ENCODE measurements around the gene NOXO1. TPM values are rescaled to one million over a fixed set of nuclear protein-coding genes. Genes with fewer than 3 reads are reported as not detected.

The NOXO1 gene
- total RNA-seq, 1 experiment from 2014 or later = 1.7 TPM

DNA sequence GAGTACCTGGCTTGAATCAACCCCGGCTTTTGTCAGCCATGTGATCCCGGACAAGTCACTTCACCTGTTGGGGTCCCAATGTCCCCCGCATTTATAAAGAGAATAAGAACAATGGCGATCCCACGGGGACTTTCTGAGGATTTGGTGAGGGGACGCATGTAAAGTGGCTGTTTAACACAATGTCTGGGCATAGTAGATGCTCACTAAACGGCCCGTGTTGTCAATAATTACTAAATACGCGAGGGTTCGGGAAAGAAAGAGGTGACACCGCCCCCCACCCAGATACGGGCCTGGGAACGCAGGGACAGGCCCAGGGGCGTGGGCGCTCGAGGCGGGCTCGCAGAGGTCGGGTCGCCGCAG lies 10.3 kb upstream of the NOXO1 start:
- Histone ChIP-seq H3K27me3 (ENCODE audit: insufficient read depth, low read length) (peaks cover 15% of the 10 kb centered on the region; the same call in 1 of the 2 replicates), H3K79me1 (ENCODE audit: insufficient read depth, low read depth, low read length, poor library complexity, severe bottlenecking) (no peaks in the 10 kb centered on the region), H2AFZ (ENCODE audit: low read length) (no peak overlapping the region), H2BK5ac (ENCODE audit: insufficient read length, low read length) (no peak overlapping the region), H3K9ac (ENCODE audit: extremely low read depth, insufficient read length, low read length) (no peak overlapping the region), H3K9me3 (ENCODE audit: control insufficient read depth, low read depth, low read length) (no peaks in the 10 kb centered on the region), H4K5ac (ENCODE audit: insufficient read length, low read depth, low read length) (no peak overlapping the region), H2BK15ac (ENCODE audit: low read depth, low read length) (no peak overlapping the region; the same call in 1 of the 2 replicates), H3K4me1 (ENCODE audit: insufficient read depth, low read length) (no peaks in the 10 kb centered on the region; the same call in 1 of the 2 replicates), H2BK120ac (ENCODE audit: low read depth, low read length, poor library complexity, severe bottlenecking) (no peak overlapping the region), H3K56ac (ENCODE audit: insufficient read length, low read depth, low read length) (no peak overlapping the region), H3K23ac (ENCODE audit: insufficient read length, low read depth, low read length) (no peak overlapping the region), H3K18ac (ENCODE audit: insufficient read length, low read depth, low read length) (peak overlapping the region; percentile 58), H3K27ac (ENCODE audit: insufficient read length, low read depth, low read length) (no peak overlapping the region), H2BK20ac (ENCODE audit: low read depth, low read length, poor library complexity, severe bottlenecking) (no peak overlapping the region), H4K91ac (ENCODE audit: insufficient read length, low read depth, low read length) (no peak overlapping the region), H3K4me2 (ENCODE audit: insufficient read depth, insufficient read length, low read length) (peak overlapping the region; percentile 53), H4K8ac (replicated peaks; ENCODE audit: insufficient read length, low read depth, low read length) (no peak overlapping the region), H3K79me2 (ENCODE audit: insufficient read depth, low read length) (no peaks in the 10 kb centered on the region), H2AK5ac (ENCODE audit: insufficient read length, low read length) (no peak overlapping the region), H3K14ac (ENCODE audit: insufficient read depth, low read length) (0 out of 2 replicates have a peak overlapping the region, but pooled peaks have one; percentile 50), H4K20me1 (ENCODE audit: control insufficient read depth, insufficient read depth, insufficient read length) (no peaks in the 10 kb centered on the region), H3T11ph (ENCODE audit: low read length) (no peak overlapping the region), H3K4ac (ENCODE audit: low read depth, low read length) (no peak overlapping the region), H3K23me2 (ENCODE audit: insufficient read length, low read depth, low read length, poor library complexity, severe bottlenecking) (peaks cover 18% of the 10 kb centered on the region), H2BK12ac (ENCODE audit: insufficient read length, low read depth, low read length) (no peak overlapping the region)
- H3K4me3 Mint-ChIP-seq = peak overlapping the region; percentile 66 to 84
- peaks cover 16 to 20% of the 10 kb centered on the region in 2 experiments for H3K4me1 Mint-ChIP-seq
- no CpG with 5 or more reads among the region's 22 CpGs for WGBS (ENCODE audit: extremely low coverage, insufficient read length, low lambda C conversion rate)
- TF ChIP-seq, protein P1, sequence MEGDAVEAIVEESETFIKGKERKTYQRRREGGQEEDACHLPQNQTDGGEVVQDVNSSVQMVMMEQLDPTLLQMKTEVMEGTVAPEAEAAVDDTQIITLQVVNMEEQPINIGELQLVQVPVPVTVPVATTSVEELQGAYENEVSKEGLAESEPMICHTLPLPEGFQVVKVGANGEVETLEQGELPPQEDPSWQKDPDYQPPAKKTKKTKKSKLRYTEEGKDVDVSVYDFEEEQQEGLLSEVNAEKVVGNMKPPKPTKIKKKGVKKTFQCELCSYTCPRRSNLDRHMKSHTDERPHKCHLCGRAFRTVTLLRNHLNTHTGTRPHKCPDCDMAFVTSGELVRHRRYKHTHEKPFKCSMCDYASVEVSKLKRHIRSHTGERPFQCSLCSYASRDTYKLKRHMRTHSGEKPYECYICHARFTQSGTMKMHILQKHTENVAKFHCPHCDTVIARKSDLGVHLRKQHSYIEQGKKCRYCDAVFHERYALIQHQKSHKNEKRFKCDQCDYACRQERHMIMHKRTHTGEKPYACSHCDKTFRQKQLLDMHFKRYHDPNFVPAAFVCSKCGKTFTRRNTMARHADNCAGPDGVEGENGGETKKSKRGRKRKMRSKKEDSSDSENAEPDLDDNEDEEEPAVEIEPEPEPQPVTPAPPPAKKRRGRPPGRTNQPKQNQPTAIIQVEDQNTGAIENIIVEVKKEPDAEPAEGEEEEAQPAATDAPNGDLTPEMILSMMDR (conservative IDR thresholded peaks at IDR 0.05) = no peak
- peaks cover 42% of the 10 kb centered on the region for H3K27me3 Mint-ChIP-seq (ENCODE audit: low read depth)
- H3K27ac Mint-ChIP-seq = no peak overlapping the region
- H3K36me3 Mint-ChIP-seq (ENCODE audit: insufficient read depth in 1 of 3, low read depth in 3 of 3) = peaks cover 0 to 6% (median 5%) of the 10 kb centered on the region in 3 experiments; a peak in 6 of 7 replicates
- no peak for DNase-seq
- no peaks in the 10 kb centered on the region; a peak in 1 of 5 replicates for H3K9me3 Mint-ChIP-seq

Measured in H9 (cell line).